H1 (cell line): Measurements from ENCODE around the gene DUSP9. TPM values are rescaled to one million over a fixed set of nuclear protein-coding genes. Genes with fewer than 3 reads are reported as not detected.

ENCODE experiments used
- CTCF ChIA-PET: fragments of 300-600 bp; sonication (Branson Sonifier 250); formaldehyde crosslinking; loops from one replicate; lab custom pipeline; 2021; ENCODE audit not compliant: partially characterized antibody; lab: Charles Lee
- POLR2A ChIA-PET: fragments of 300-600 bp; sonication (Branson Sonifier 250); formaldehyde crosslinking; loops from one replicate; lab custom pipeline; 2021; ENCODE audit warnings: inconsistent platforms; ENCODE audit not compliant: partially characterized antibody; lab: Charles Lee
- DNase-seq, 2 experiments: peaks; one replicate each; pipeline versions ENCODE4 v3.0.0 to v3.0.0-alpha.2; 2010 to 2022; ENCODE audit warnings: low spot score in 2 of 2, low read depth in 1 of 2, mixed read lengths in 1 of 2
- FAIRE-seq: peaks from 2 replicates; lab custom pipeline; 2011; peaks lifted over from hg19 to GRCh38; lab: Jason Lieb, UNC
- H2AFZ ChIP-seq: 2 replicates; pipeline ENCODE4 v1.8.1; 2012; ENCODE audit warnings: low read length, inconsistent platforms
- H2AK5ac ChIP-seq: 2 replicates; pipeline ENCODE4 v1.6.1; 2013; ENCODE audit warnings: low read depth, low read length
- H2BK120ac ChIP-seq: replicated peaks from 2 replicates; pipeline ENCODE3; 2013; ENCODE audit warnings: low read depth, low read length, inconsistent platforms
- H2BK12ac ChIP-seq: 2 replicates; pipeline ENCODE4 v1.6.1; 2013; ENCODE audit warnings: low read depth, low read length
- H2BK15ac ChIP-seq: 2 replicates; pipeline ENCODE4 v1.6.1; 2013; ENCODE audit warnings: low read length
- H2BK20ac ChIP-seq: 2 replicates; pipeline ENCODE4 v1.6.1; 2013; ENCODE audit warnings: low read length
- H2BK5ac ChIP-seq: 2 replicates; pipeline ENCODE4 v1.6.1; 2013; ENCODE audit warnings: low read depth, low read length
- H3K14ac ChIP-seq: 2 replicates; pipeline ENCODE4 v1.6.1; 2013; ENCODE audit warnings: inconsistent platforms; ENCODE audit not compliant: insufficient read length
- H3K18ac ChIP-seq: 2 replicates; pipeline ENCODE4 v1.6.1; 2013; ENCODE audit warnings: low read length; ENCODE audit errors: extremely low read depth
- H3K23ac ChIP-seq: 2 replicates; pipeline ENCODE4 v1.6.1; 2013; ENCODE audit warnings: inconsistent platforms; ENCODE audit not compliant: insufficient read length
- H3K23me2 ChIP-seq: 2 replicates; pipeline ENCODE4 v1.6.1; 2013; ENCODE audit warnings: low read depth, low read length
- H3K27ac ChIP-seq: 2 replicates; pipeline ENCODE4 v1.6.1; 2011; ENCODE audit warnings: low read depth, low read length, inconsistent platforms
- H3K27me3 ChIP-seq, 4 experiments: replicated peaks in 1 of 4; 1 replicate in 1 of 4; 2 replicates in 3 of 4; pipeline versions ENCODE4 v1.6.1 to v1.8.1; 2011 to 2013; ENCODE audit warnings: low read length in 3 of 4, mild to moderate bottlenecking in 3 of 4, inconsistent platforms in 2 of 4, mixed read lengths in 2 of 4, moderate library complexity in 1 of 4; ENCODE audit not compliant: control insufficient read depth in 3 of 4, insufficient read depth in 3 of 4; ENCODE audit errors: extremely low read depth in 1 of 4
- H3K36me3 ChIP-seq, 4 experiments: 2 replicates each; pipeline versions ENCODE4 v1.6.1 to v1.8.1; 2011 to 2013; ENCODE audit warnings: mild to moderate bottlenecking in 4 of 4, low read length in 3 of 4, moderate library complexity in 2 of 4, control low read depth in 1 of 4, inconsistent platforms in 1 of 4; ENCODE audit not compliant: insufficient read depth in 4 of 4, control insufficient read depth in 2 of 4
- H3K4ac ChIP-seq: replicated peaks from 2 replicates; pipeline ENCODE3; 2013; ENCODE audit warnings: low read length, low read depth, mixed read lengths, inconsistent platforms; ENCODE audit not compliant: insufficient read length
- H3K4me1 ChIP-seq, 4 experiments: replicated peaks in 1 of 4; 1 replicate in 1 of 4; 2 replicates in 3 of 4; pipeline versions ENCODE4 v1.6.1 to v1.8.1; 2011 to 2013; ENCODE audit warnings: low read length in 3 of 4, inconsistent platforms in 2 of 4, mixed read lengths in 1 of 4; ENCODE audit not compliant: insufficient read depth in 4 of 4, control insufficient read depth in 3 of 4
- H3K4me2 ChIP-seq, 2 experiments: 2 replicates each; pipeline versions ENCODE4 v1.6.1 to v1.8.1; 2011 to 2013; ENCODE audit warnings: low read depth in 2 of 2, low read length in 2 of 2, control low read depth in 1 of 2, inconsistent platforms in 1 of 2, mild to moderate bottlenecking in 1 of 2; ENCODE audit not compliant: insufficient read depth in 1 of 2
- H3K4me3 ChIP-seq, 4 experiments: fragments of 200-600, 300-600 bp in 1 of 4; sonication (generic), shearing (Covaris generic), sonication (Bioruptor Twin) in 1 of 4; 2 replicates each; pipeline versions ENCODE4 v1.5.1 to v1.8.1; 2011 to 2016; ENCODE audit warnings: low read length in 4 of 4, low read depth in 3 of 4, control low read depth in 2 of 4, inconsistent platforms in 2 of 4, mild to moderate bottlenecking in 2 of 4, mixed read lengths in 1 of 4, moderate library complexity in 1 of 4; ENCODE audit not compliant: insufficient read depth in 2 of 4; ENCODE audit errors: extremely low read depth in 1 of 4
- H3K56ac ChIP-seq: replicated peaks from 2 replicates; pipeline ENCODE3; 2013; ENCODE audit warnings: low read depth, mild to moderate bottlenecking, mixed read lengths, low read length, inconsistent platforms; ENCODE audit not compliant: insufficient read length
- H3K79me1 ChIP-seq: 2 replicates; pipeline ENCODE4 v1.6.1; 2013; ENCODE audit warnings: low read depth, low read length, control low read depth
- H3K79me2 ChIP-seq, 2 experiments: 2 replicates each; pipeline versions ENCODE4 v1.6.1 to v1.8.1; 2012 to 2013; ENCODE audit warnings: low read length in 2 of 2, mild to moderate bottlenecking in 2 of 2, inconsistent platforms in 1 of 2; ENCODE audit not compliant: insufficient read depth in 2 of 2, control insufficient read depth in 1 of 2
- H3K9ac ChIP-seq, 4 experiments: replicated peaks in 1 of 4; 1 replicate in 1 of 4; 2 replicates in 3 of 4; pipeline versions ENCODE4 v1.6.1 to v1.8.1; 2011 to 2013; ENCODE audit warnings: low read depth in 3 of 4, low read length in 3 of 4, control low read depth in 2 of 4, mild to moderate bottlenecking in 2 of 4, moderate library complexity in 2 of 4, inconsistent platforms in 1 of 4; ENCODE audit errors: extremely low read depth in 1 of 4
- H3K9me3 ChIP-seq, 2 experiments: 2 replicates each; pipeline versions ENCODE4 v1.6.1 to v1.8.1; 2012 to 2013; ENCODE audit warnings: mild to moderate bottlenecking in 2 of 2, moderate library complexity in 2 of 2, control low read depth in 1 of 2, inconsistent platforms in 1 of 2, low read depth in 1 of 2, low read length in 1 of 2, mixed read lengths in 1 of 2; ENCODE audit not compliant: insufficient read depth in 2 of 2
- H4K20me1 ChIP-seq, 2 experiments: replicated peaks in 1 of 2; 2 replicates each; pipeline versions ENCODE3 to v1.8.1; 2011 to 2013; ENCODE audit warnings: inconsistent platforms in 2 of 2, low read length in 2 of 2, mild to moderate bottlenecking in 1 of 2; ENCODE audit not compliant: insufficient read depth in 2 of 2, control insufficient read depth in 1 of 2
- H4K5ac ChIP-seq: 2 replicates; pipeline ENCODE4 v1.6.1; 2013; ENCODE audit warnings: low read length, low read depth, mixed read lengths, inconsistent platforms; ENCODE audit not compliant: insufficient read length
- H4K8ac ChIP-seq: 2 replicates; pipeline ENCODE4 v1.8.0; 2013; ENCODE audit warnings: mild to moderate bottlenecking, moderate library complexity, low read length, inconsistent platforms; ENCODE audit not compliant: insufficient read depth; ENCODE audit errors: extremely low read depth
- H4K91ac ChIP-seq: replicated peaks from 2 replicates; pipeline ENCODE3; 2013; ENCODE audit warnings: low read length, mixed read lengths, inconsistent platforms; ENCODE audit not compliant: insufficient read length
- KDM4A ChIP-seq: IDR thresholded peaks from one replicate; pipeline ENCODE4 v1.7.1; 2012; ENCODE audit warnings: low read depth, mild to moderate bottlenecking, moderate library complexity, low read length, inconsistent platforms; ENCODE audit not compliant: severe bottlenecking
- PHF8 ChIP-seq: fragments of 200-600 bp; sonication (generic); conservative IDR thresholded peaks from 2 replicates; pipeline ENCODE4 v1.7.1; 2012; ENCODE audit warnings: low read depth, mild to moderate bottlenecking, inconsistent platforms, low read length, moderate library complexity
- SIRT6 ChIP-seq: IDR thresholded peaks from one replicate; pipeline ENCODE4 v1.7.1; 2012; ENCODE audit warnings: low read length, inconsistent platforms
- SP1 ChIP-seq: IDR thresholded peaks from 2 replicates; pipeline ENCODE4 v1.6.1; 2011; ENCODE audit warnings: low read depth, low read length
- TAF1 ChIP-seq: IDR thresholded peaks from 2 replicates; pipeline ENCODE4 v1.6.1; 2011; ENCODE audit warnings: mild to moderate bottlenecking, low read depth, low read length
- WGBS, 2 experiments: shearing (Covaris generic) in 1 of 2; methylation state at CpG; one replicate each; pipeline versions ENCODE4 v1.1.6 to v1.1.7; 2013 to 2015; ENCODE audit warnings: low lambda C conversion rate in 2 of 2, mixed read lengths in 2 of 2, inconsistent platforms in 1 of 2, low coverage in 1 of 2, missing lambda C conversion rate in 1 of 2; ENCODE audit not compliant: insufficient replicate concordance in 2 of 2, insufficient coverage in 1 of 2, insufficient read length in 1 of 2; ENCODE audit errors: extremely low coverage in 1 of 2, missing lambda C conversion rate in 1 of 2; 5-methylcytosine and 5-hydroxymethylcytosine counted together
- polyA plus RNA-seq, 7 experiments: library from polyadenylated mRNA; depleted of rRNA in 3 of 7; stranded (reverse) in 5 of 7; unstranded in 2 of 7; fragments of >200 nt in 5 of 7; fragments of 200-250 nt in 2 of 7; gene quantifications; 1 replicate in 5 of 7; 2 replicates in 1 of 7; 4 replicates in 1 of 7; pipeline versions ENCODE4 v1.2.1 to v1.2.3, GENCODE V29; 2011 to 2013; ENCODE audit warnings: missing spikeins in 2 of 7, mixed read lengths in 2 of 7
- total RNA-seq: library from RNA; stranded (reverse); fragmentation: NEBNext Ultra II Directional; extraction: Animal tissue kit (Norgen Biotek cat#: 25700); gene quantifications from 2 replicates; pipeline ENCODE4 v1.2.1, GENCODE V29; 2021

Gene DUSP9
- total and polyA plus RNA-seq, 2 of the 8 experiments (the other 6 are each of a cell fraction or from before 2014, with no cell fraction given) = 0.80 to 1.1 TPM

DNA sequence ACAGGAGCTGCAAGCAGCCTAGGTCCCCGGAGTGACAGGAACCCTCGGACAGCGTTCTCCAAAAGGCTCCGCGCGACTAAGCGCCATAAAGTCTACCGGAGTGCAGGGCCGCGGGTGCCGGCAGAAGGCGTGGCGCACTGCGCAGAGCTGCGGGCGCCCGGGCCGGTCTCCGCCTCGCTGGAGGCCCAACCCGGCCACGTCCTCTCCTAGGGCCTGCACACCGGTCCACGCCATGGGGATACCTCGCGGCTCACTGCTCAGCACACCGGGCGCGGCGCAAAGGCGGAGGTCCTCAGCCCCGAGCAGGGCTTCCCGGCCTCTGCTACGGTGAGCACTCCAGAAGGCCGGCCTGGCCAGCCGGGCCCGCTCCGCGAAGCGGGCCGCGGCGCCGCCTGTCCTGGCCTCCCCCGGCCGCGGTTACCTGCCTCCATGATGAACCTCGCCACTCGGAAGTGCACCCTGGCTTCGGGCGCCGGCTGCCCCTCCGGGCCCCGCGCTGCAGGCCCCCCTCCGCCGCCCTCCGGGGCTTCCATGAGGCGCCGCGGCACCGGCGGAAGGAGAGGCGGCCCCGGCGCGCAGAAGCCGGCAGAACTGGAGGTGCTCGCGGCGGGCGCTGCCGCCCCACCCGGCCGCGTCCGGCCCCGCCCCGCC, 48.3 kb upstream of the DUSP9 start, which contains the start of gene CCNQ:
CCNQ (minus strand) TSS at position 599 of the 651 bp plus-strand sequence; CDS start at position 533, 66 bp downstream.
- no peaks in the 10 kb centered on the region for H3K79me1 ChIP-seq
- H2AK5ac ChIP-seq = no peak within 1 kb of the TSS
- H3K36me3 ChIP-seq = 0 out of 8 replicates have a peak, but pooled peaks cover 0 to 2% (median 0%) of the 10 kb centered on the region in 4 experiments
- H3K27me3 ChIP-seq = peaks cover 0 to 8% (median 0%) of the 10 kb centered on the region in 4 experiments; a peak in 3 of 7 replicates
- H4K91ac ChIP-seq = no peak within 1 kb of the TSS
- no peak within 1 kb of the TSS; the same call in 1 of the 2 replicates for H3K18ac ChIP-seq
- H2BK15ac ChIP-seq = no peak within 1 kb of the TSS
- peak within 1 kb of the TSS in 3 of 4 experiments; percentile 8 to 43 (median 37); a peak in 3 of 7 replicates for H3K9ac ChIP-seq
- no peak within 1 kb of the TSS for H2BK12ac ChIP-seq
- H4K8ac ChIP-seq = peak within 1 kb of the TSS; percentile 5; the same call in 1 of the 2 replicates
- 2% methylated on average over 14 of the region's 79 CpGs; no CpG with 5 or more reads in 1 of the 2 experiments for WGBS, 2 experiments
- DNase-seq (peak in 1 of 2 experiments; percentile 53), FAIRE-seq (no peak)
- no peak within 1 kb of the TSS for H3K56ac ChIP-seq
- H4K5ac ChIP-seq = no peak within 1 kb of the TSS
- H3K79me2 ChIP-seq = peaks cover 0 to 5% of the 10 kb centered on the region in 2 experiments; a peak in 1 of 4 replicates
- no peak for TF ChIP-seq SP1
- TF ChIP-seq SIRT6 = no peak
- TF ChIP-seq KDM4A = peak; percentile 25
- peak; percentile 69 for TF ChIP-seq PHF8
- TF ChIP-seq TAF1 = 0 out of 2 replicates have a peak, but pooled peaks have one; percentile 32
- H3K27ac ChIP-seq = no peak within 1 kb of the TSS
- peaks cover 0 to 3% of the 10 kb centered on the region in 2 experiments for H4K20me1 ChIP-seq
- H3K4ac ChIP-seq = peak within 1 kb of the TSS; percentile 23
- H3K9me3 ChIP-seq = no peaks in the 10 kb centered on the region
- ChIA-PET CTCF (interaction anchor here (0.7 to 4.5 kb wide), 9 partner anchors 12 to 136 kb away, joined by 3 to 22 read pairs (median 4); no protein-coding TSS in a partner anchor), POLR2A (interaction anchor here (0.6 to 2.0 kb wide), 3 partner anchors 14 to 307 kb away, joined by 3 to 7 read pairs (median 4); no protein-coding TSS in a partner anchor)
- H3K4me3 ChIP-seq = peak within 1 kb of the TSS; percentile 56 to 88 (median 68)
- H3K4me1 ChIP-seq = peaks cover 0 to 4% (median 0%) of the 10 kb centered on the region in 4 experiments; a peak in 1 of 7 replicates
- no peak within 1 kb of the TSS for H2BK5ac ChIP-seq
- H2BK20ac ChIP-seq = no peak within 1 kb of the TSS
- peak within 1 kb of the TSS; percentile 81; the same call in 1 of the 2 replicates for H2AFZ ChIP-seq
- no peak within 1 kb of the TSS for H3K14ac ChIP-seq
- H2BK120ac ChIP-seq = no peak within 1 kb of the TSS
- H3K4me2 ChIP-seq = peak within 1 kb of the TSS; percentile 79 to 86
- no peak within 1 kb of the TSS for H3K23ac ChIP-seq
- H3K23me2 ChIP-seq = peaks cover 3% of the 10 kb centered on the region; the same call in 1 of the 2 replicates
